Osteoblast (primary cell): ENCODE measurements around the gene DAP3. TPM values are rescaled to one million over a fixed set of nuclear protein-coding genes. Genes with fewer than 3 reads are reported as not detected.
A peak's percentile ranks its signal among the peaks of the same experiment; 100 is the strongest.

Experiments used
- DNase-seq: peaks from one replicate; pipeline ENCODE4 v3.0.0; 2011; ENCODE audit warnings: low spot score, mixed read lengths; ENCODE audit not compliant: insufficient read length; ENCODE audit errors: missing footprints
- H2AFZ ChIP-seq: 2 replicates; pipeline ENCODE4 v1.6.0; 2011; ENCODE audit warnings: mild to moderate bottlenecking, low read length
- H3K27ac ChIP-seq: 2 replicates; pipeline ENCODE4 v1.5.1; 2011; ENCODE audit warnings: mild to moderate bottlenecking, low read depth, low read length, moderate library complexity
- H3K27me3 ChIP-seq: 2 replicates; pipeline ENCODE4 v1.6.0; 2012; ENCODE audit warnings: mild to moderate bottlenecking, control low read depth, inconsistent platforms, low read length, moderate library complexity; ENCODE audit not compliant: insufficient read depth
- H3K36me3 ChIP-seq: 2 replicates; pipeline ENCODE4 v1.5.1; 2011; ENCODE audit warnings: mild to moderate bottlenecking, low read length, control low read depth, moderate library complexity; ENCODE audit not compliant: insufficient read depth
- H3K4me1 ChIP-seq: 2 replicates; pipeline ENCODE4 v1.5.1; 2011; ENCODE audit warnings: mild to moderate bottlenecking, low read length, control low read depth, moderate library complexity; ENCODE audit not compliant: insufficient read depth
- H3K4me2 ChIP-seq: 2 replicates; pipeline ENCODE4 v1.6.0; 2011; ENCODE audit warnings: mild to moderate bottlenecking, low read length; ENCODE audit not compliant: insufficient read depth
- H3K4me3 ChIP-seq: fragments of 200-600 bp; sonication (generic); 3 replicates; pipeline ENCODE4 v1.5.1; 2012; ENCODE audit warnings: mild to moderate bottlenecking, low read length, inconsistent platforms; ENCODE audit not compliant: insufficient read depth
- H3K79me2 ChIP-seq: 2 replicates; pipeline ENCODE4 v1.6.0; 2012; ENCODE audit warnings: mild to moderate bottlenecking, low read length, control low read depth, inconsistent platforms; ENCODE audit not compliant: insufficient read depth
- H3K9me3 ChIP-seq: 2 replicates; pipeline ENCODE4 v1.5.1; 2011; ENCODE audit warnings: low read depth, low read length, control low read depth
- H4K20me1 ChIP-seq: 2 replicates; pipeline ENCODE4 v1.6.0; 2012; ENCODE audit warnings: mild to moderate bottlenecking, low read length, control low read depth; ENCODE audit not compliant: insufficient read depth
- total RNA-seq: library from RNA; depleted of rRNA; stranded (reverse); fragments of >200 nt; gene quantifications from 2 replicates; pipeline ENCODE4 v1.2.3, GENCODE V29; 2012
- TF ChIP-seq, protein P1 (sequence below): IDR thresholded peaks from 2 replicates; pipeline ENCODE4 v1.5.1; 2011; ENCODE audit warnings: mild to moderate bottlenecking, low read depth, low read length, moderate library complexity; ENCODE audit errors: extremely low read depth

DAP3 gene
- total RNA-seq, 1 donor = 73.1 TPM

DNA sequence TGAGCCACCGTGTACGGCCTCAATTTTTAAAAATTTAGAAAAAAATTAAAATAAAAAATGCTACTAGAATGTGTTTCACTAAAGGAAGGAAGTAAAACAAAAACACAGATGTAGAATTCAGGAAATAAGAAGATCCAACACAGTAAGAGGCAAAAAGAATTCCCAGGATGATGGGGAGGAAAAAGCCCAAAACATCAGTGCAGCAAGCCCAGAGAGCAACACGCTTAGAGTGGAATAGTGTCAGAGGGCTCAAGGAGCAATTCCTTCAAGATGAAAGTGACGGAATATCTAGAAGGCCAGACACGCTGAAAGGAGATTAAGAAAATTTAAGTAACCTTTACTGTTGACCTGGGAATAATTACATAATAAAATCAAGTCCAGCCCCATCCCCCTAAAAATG is 80.4 kb downstream of the DAP3 start:
- TF ChIP-seq, protein P1, sequence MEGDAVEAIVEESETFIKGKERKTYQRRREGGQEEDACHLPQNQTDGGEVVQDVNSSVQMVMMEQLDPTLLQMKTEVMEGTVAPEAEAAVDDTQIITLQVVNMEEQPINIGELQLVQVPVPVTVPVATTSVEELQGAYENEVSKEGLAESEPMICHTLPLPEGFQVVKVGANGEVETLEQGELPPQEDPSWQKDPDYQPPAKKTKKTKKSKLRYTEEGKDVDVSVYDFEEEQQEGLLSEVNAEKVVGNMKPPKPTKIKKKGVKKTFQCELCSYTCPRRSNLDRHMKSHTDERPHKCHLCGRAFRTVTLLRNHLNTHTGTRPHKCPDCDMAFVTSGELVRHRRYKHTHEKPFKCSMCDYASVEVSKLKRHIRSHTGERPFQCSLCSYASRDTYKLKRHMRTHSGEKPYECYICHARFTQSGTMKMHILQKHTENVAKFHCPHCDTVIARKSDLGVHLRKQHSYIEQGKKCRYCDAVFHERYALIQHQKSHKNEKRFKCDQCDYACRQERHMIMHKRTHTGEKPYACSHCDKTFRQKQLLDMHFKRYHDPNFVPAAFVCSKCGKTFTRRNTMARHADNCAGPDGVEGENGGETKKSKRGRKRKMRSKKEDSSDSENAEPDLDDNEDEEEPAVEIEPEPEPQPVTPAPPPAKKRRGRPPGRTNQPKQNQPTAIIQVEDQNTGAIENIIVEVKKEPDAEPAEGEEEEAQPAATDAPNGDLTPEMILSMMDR = no peak
- H3K4me2 ChIP-seq = no peak overlapping the region
- H3K27ac ChIP-seq = no peak overlapping the region
- no peaks in the 10 kb centered on the region for H4K20me1 ChIP-seq
- no peak overlapping the region for H2AFZ ChIP-seq
- H3K4me1 ChIP-seq = no peaks in the 10 kb centered on the region
- peaks cover 74% of the 10 kb centered on the region for H3K36me3 ChIP-seq
- no peak overlapping the region for H3K4me3 ChIP-seq
- no peak for DNase-seq
- no peaks in the 10 kb centered on the region for H3K27me3 ChIP-seq
- H3K9me3 ChIP-seq = no peaks in the 10 kb centered on the region
- no peaks in the 10 kb centered on the region for H3K79me2 ChIP-seq

- DNase-seq = no peak
- no peak overlapping the region for H3K4me2 ChIP-seq
- H3K4me1 ChIP-seq = no peaks in the 10 kb centered on the region
- H3K79me2 ChIP-seq = no peaks in the 10 kb centered on the region
- peaks cover 91% of the 10 kb centered on the region for H3K36me3 ChIP-seq
- TF ChIP-seq, protein P1 = no peak
- no peaks in the 10 kb centered on the region for H4K20me1 ChIP-seq
- H3K27ac ChIP-seq = no peak overlapping the region
- no peak overlapping the region for H3K4me3 ChIP-seq
- H3K27me3 ChIP-seq = no peaks in the 10 kb centered on the region
- no peaks in the 10 kb centered on the region for H3K9me3 ChIP-seq
- H2AFZ ChIP-seq = no peak overlapping the region
Observed at GRCh38 chr1:155773221-155773620, 84.3 kb downstream of the DAP3 start.

DNA sequence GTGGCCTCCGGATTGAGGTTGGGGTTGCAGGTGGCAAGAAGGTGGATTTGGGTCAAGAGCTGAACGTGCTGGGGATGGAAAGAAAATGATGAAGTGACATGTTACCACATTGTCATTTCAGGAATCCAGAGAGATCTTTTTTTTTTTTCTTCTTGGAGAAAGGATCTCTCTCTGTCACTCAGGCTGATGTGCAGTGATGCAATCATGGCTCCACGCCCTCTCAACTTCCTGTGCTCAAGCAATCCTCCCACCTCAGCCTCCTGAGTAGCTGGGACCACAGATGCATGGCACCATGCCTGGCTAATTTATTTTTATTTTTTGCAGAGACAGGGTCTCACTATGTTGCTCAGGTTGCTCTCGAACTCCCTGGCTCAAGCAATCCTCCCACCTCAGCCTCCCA is 87.5 kb downstream of the DAP3 start:
- Histone ChIP-seq H3K9me3 (no peaks in the 10 kb centered on the region), H3K4me3 (no peak overlapping the region), H2AFZ (no peak overlapping the region), H4K20me1 (no peaks in the 10 kb centered on the region), H3K36me3 (peaks cover 65% of the 10 kb centered on the region), H3K79me2 (no peaks in the 10 kb centered on the region), H3K4me1 (no peaks in the 10 kb centered on the region), H3K27ac (no peak overlapping the region), H3K4me2 (no peak overlapping the region), H3K27me3 (no peaks in the 10 kb centered on the region)
- TF ChIP-seq, protein P1 = no peak
- DNase-seq = peak; percentile 13

- Histone ChIP-seq H3K27ac (no peak overlapping the region), H3K4me2 (no peak overlapping the region), H3K27me3 (no peaks in the 10 kb centered on the region), H3K36me3 (peaks cover 57% of the 10 kb centered on the region), H3K9me3 (no peaks in the 10 kb centered on the region), H3K4me3 (no peak overlapping the region), H2AFZ (no peak overlapping the region), H3K79me2 (no peaks in the 10 kb centered on the region), H4K20me1 (no peaks in the 10 kb centered on the region), H3K4me1 (no peaks in the 10 kb centered on the region)
- no peak for DNase-seq
- TF ChIP-seq, protein P1 = no peak
Observed at GRCh38 chr1:155777582-155777981, 88.7 kb downstream of the DAP3 start.

Other genes with a start within 250 kb of the DAP3 start
- 41.5 and 41.6 TPM in 2 replicates for gene ASH1L, start 126.3 kb upstream of the DAP3 start, total RNA-seq
- 25.3 and 28.6 TPM in 2 replicates for gene MSTO1, start 78.9 kb upstream of the DAP3 start, total RNA-seq
- 54.6 and 75.1 TPM in 2 replicates for gene YY1AP1, start 317 bp upstream of the DAP3 start, total RNA-seq
- 39.4 and 44.2 TPM in 2 replicates for gene GON4L, start 168.1 kb downstream of the DAP3 start, total RNA-seq
- 33.3 and 34.5 TPM in 2 replicates for gene SYT11, start 170.5 kb downstream of the DAP3 start, total RNA-seq
- gene RIT1, start 222.3 kb downstream of the DAP3 start, total RNA-seq = 36.9 and 39.5 TPM in 2 replicates
- 32.7 and 37.3 TPM in 2 replicates for gene KHDC4, start 245.3 kb downstream of the DAP3 start, total RNA-seq